ENCODE data around the gene PRRX1. TPM values are rescaled to one million over a fixed set of nuclear protein-coding genes. Genes with fewer than 3 reads are reported as not detected.
A peak's percentile ranks its signal among the peaks of the same experiment; 100 is the strongest.

The PRRX1 gene
- total RNA-seq, 1 donor from 2014 or later = 0.26 TPM

DNA sequence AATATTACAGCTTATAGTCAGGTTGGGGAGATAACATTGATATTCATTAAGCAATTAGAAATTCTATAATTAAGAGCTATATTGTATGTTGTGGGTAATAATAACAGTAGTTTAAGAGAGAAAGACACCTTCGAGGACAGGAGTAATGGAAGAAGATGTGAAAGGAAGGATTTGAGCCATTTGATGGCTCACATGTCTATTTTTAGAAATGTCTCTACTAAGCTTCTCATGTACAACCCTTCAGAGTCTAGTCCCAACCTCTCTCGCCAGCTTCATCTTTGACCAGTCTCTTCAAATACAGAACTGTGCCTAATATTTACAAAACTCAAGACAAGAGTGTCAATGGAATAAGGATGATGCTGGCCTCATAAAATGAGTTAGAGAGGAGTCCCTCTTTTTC lies 95.1 kb downstream of the PRRX1 start:
- no peak for TF ChIP-seq CTCF (IDR thresholded peaks at IDR 0.05; ENCODE audit: insufficient read depth, low read length, severe bottlenecking)
- H3K36me3 ChIP-seq (ENCODE audit: control insufficient read depth, insufficient read depth, low read length) = no peaks in the 10 kb centered on the region
- no peak for DNase-seq (ENCODE audit: low read depth)
- no peak overlapping the region for H3K4me3 ChIP-seq (ENCODE audit: low read depth, low read length)
- H3K27me3 ChIP-seq (ENCODE audit: control insufficient read depth, insufficient read depth, low read length) = no peaks in the 10 kb centered on the region
- no peak for FAIRE-seq

DNA sequence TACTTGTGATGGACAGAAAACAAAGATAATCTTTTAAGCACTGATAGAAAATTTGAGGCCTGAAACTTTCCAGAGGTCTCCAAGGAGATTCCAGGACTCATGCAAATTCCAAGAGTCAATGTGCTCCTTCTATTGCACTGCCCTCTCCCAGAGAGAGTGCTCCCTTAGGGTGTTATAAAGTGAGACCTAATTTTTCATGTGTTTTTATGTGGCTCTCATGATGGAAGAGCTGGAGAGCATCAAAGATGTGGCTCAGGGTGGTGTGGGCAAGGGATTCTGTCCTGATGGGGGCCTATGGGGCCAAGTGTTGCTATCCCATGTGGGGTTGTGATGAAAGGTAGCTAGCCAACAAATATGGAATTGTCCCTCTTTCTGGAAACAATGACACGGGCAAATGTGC lies 101.3 kb downstream of the PRRX1 start:
- FAIRE-seq (no peak), DNase-seq (ENCODE audit: low read depth) (no peak)

GRCh38 chr1:170765712-170766330 lies 101.9 kb downstream of the PRRX1 start:
- H3K27me3 ChIP-seq (ENCODE audit: control insufficient read depth, insufficient read depth, low read length) = no peaks in the 10 kb centered on the region
- H3K4me3 ChIP-seq (ENCODE audit: low read depth, low read length) = no peak overlapping the region
- DNase-seq (ENCODE audit: low read depth) = peak; percentile 34
- peak; percentile 54 for TF ChIP-seq CTCF (IDR thresholded peaks at IDR 0.05; ENCODE audit: insufficient read depth, low read length, severe bottlenecking)
- H3K36me3 ChIP-seq (ENCODE audit: control insufficient read depth, insufficient read depth, low read length) = no peaks in the 10 kb centered on the region
- no peak for FAIRE-seq

More for the DNA sequence above, 101.3 kb downstream of the PRRX1 start:
- no peaks in the 10 kb centered on the region for H3K36me3 ChIP-seq (ENCODE audit: control insufficient read depth, insufficient read depth, low read length)
- TF ChIP-seq CTCF (IDR thresholded peaks at IDR 0.05; ENCODE audit: insufficient read depth, low read length, severe bottlenecking) = no peak
- no peak overlapping the region for H3K4me3 ChIP-seq (ENCODE audit: low read depth, low read length)
- no peaks in the 10 kb centered on the region for H3K27me3 ChIP-seq (ENCODE audit: control insufficient read depth, insufficient read depth, low read length)

- Histone ChIP-seq H3K36me3 (ENCODE audit: control insufficient read depth, insufficient read depth, low read length) (no peaks in the 10 kb centered on the region), H3K4me3 (ENCODE audit: low read depth, low read length) (no peak overlapping the region), H3K27me3 (ENCODE audit: control insufficient read depth, insufficient read depth, low read length) (no peaks in the 10 kb centered on the region)
- TF ChIP-seq CTCF (IDR thresholded peaks at IDR 0.05; ENCODE audit: insufficient read depth, low read length, severe bottlenecking) = no peak
- FAIRE-seq (no peak), DNase-seq (ENCODE audit: low read depth) (no peak)
Measured at GRCh38 chr1:170768929-170769328, 105.0 kb downstream of the PRRX1 start.

DNA sequence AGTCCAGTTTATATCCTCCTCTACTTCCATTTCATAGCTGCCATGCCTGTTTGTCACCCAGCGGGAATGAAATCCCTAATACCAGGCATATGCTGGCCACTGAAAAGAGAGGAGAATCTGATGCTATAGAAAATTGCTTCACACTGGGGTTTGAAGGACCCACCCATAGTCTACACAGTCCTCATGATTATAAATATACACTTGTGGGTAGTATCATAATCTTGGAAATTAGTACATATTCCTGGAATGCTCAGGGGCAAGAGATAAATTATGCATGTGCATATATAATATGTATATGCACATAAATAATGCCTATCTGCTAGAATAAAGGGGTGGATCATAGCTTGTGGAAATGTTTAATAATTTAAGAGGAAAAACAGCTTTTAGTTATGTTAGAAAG lies 105.8 kb downstream of the PRRX1 start:
- DNase-seq (ENCODE audit: low read depth) (no peak), FAIRE-seq (no peak)
- Histone ChIP-seq H3K27me3 (ENCODE audit: control insufficient read depth, insufficient read depth, low read length) (no peaks in the 10 kb centered on the region), H3K36me3 (ENCODE audit: control insufficient read depth, insufficient read depth, low read length) (no peaks in the 10 kb centered on the region), H3K4me3 (ENCODE audit: low read depth, low read length) (no peak overlapping the region)
- TF ChIP-seq CTCF (IDR thresholded peaks at IDR 0.05; ENCODE audit: insufficient read depth, low read length, severe bottlenecking) = no peak

GRCh38 chr1:170770254-170770653 lies 106.3 kb downstream of the PRRX1 start:
- Histone ChIP-seq H3K36me3 (ENCODE audit: control insufficient read depth, insufficient read depth, low read length) (no peaks in the 10 kb centered on the region), H3K4me3 (ENCODE audit: low read depth, low read length) (no peak overlapping the region), H3K27me3 (ENCODE audit: control insufficient read depth, insufficient read depth, low read length) (no peaks in the 10 kb centered on the region)
- no peak for FAIRE-seq
- no peak for DNase-seq (ENCODE audit: low read depth)
- TF ChIP-seq CTCF (IDR thresholded peaks at IDR 0.05; ENCODE audit: insufficient read depth, low read length, severe bottlenecking) = no peak

Measured in bronchial epithelial cell (primary cell).